DOHH2 (cell line): ENCODE data around the gene ASXL2.

Experiments used
- EZH2phosphoT487 ChIP-seq: fragments of 200-600 bp; sonication (generic); IDR thresholded peaks from 2 replicates; pipeline ENCODE4 v1.6.1; 2017; ENCODE audit warnings: borderline replicate concordance, mild to moderate bottlenecking, antibody characterized with exemption, low read length, moderate library complexity, mixed read lengths
- TF ChIP-seq, protein P1 (sequence below): fragments of 200-600 bp; sonication (generic); IDR thresholded peaks from one replicate; pipeline ENCODE4 v1.5.1; 2014; ENCODE audit warnings: antibody characterized with exemption, mild to moderate bottlenecking, low read depth, low read length; ENCODE audit not compliant: poor library complexity, severe bottlenecking

DNA sequence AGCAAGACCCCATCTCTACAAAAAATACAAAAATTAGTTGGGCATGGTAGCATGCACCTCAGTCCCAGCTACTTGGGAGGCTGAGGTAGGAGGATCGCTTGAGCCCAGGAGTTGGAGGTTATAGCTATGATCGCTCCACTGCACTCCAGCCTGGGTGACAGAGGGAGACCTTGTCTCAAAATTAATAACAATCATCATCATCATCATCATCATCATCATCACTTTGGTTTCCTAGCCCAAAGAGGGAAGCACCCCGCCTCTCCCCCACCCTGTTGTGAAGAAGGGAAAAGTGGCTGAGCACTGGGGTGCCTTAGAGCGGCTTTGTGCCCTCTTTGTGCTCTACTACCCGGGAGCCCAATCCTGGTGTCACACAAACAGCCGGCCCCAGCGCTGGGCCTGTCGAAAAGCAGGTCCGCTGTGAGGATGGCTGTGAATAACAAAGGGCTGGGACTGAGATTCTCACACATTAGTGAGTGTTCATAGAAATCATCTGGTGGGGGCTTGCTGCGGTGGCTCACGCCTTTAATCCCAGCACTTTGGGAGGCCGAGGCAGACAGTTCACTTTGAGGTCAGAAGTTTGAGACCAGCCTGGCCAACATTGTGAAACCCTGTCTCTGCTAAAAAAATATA, 42.6 kb upstream of the ASXL2 start:
- TF ChIP-seq, protein P1, sequence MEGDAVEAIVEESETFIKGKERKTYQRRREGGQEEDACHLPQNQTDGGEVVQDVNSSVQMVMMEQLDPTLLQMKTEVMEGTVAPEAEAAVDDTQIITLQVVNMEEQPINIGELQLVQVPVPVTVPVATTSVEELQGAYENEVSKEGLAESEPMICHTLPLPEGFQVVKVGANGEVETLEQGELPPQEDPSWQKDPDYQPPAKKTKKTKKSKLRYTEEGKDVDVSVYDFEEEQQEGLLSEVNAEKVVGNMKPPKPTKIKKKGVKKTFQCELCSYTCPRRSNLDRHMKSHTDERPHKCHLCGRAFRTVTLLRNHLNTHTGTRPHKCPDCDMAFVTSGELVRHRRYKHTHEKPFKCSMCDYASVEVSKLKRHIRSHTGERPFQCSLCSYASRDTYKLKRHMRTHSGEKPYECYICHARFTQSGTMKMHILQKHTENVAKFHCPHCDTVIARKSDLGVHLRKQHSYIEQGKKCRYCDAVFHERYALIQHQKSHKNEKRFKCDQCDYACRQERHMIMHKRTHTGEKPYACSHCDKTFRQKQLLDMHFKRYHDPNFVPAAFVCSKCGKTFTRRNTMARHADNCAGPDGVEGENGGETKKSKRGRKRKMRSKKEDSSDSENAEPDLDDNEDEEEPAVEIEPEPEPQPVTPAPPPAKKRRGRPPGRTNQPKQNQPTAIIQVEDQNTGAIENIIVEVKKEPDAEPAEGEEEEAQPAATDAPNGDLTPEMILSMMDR: no peak
- no peak for TF ChIP-seq EZH2phosphoT487
